Type B pancreatic cell (in vitro differentiated cells): ENCODE measurements around the gene TPH2. TPM values are rescaled to one million over a fixed set of nuclear protein-coding genes. Genes with fewer than 3 reads are reported as not detected.

Source experiments
- DNase-seq: peaks from one replicate; pipeline ENCODE4 v3.0.0; 2021; ENCODE audit warnings: mixed read lengths; ENCODE audit not compliant: unreplicated experiment; ENCODE audit errors: extremely low spot score
- H3K27ac Mint-ChIP-seq: 2 replicates; pipeline ENCODE4 v1.8.0; 2021; ENCODE audit warnings: mild to moderate bottlenecking, mixed read lengths
- H3K27me3 Mint-ChIP-seq: 2 replicates; pipeline ENCODE4 v1.8.0; 2021; ENCODE audit warnings: mixed read lengths
- H3K36me3 Mint-ChIP-seq: 2 replicates; pipeline ENCODE4 v1.8.0; 2021; ENCODE audit warnings: mixed read lengths
- H3K4me1 Mint-ChIP-seq: one replicate; pipeline ENCODE4 v1.8.0; 2021; ENCODE audit warnings: mixed read lengths; ENCODE audit not compliant: unreplicated experiment
- H3K4me3 Mint-ChIP-seq: 2 replicates; pipeline ENCODE4 v1.8.0; 2021; ENCODE audit warnings: mild to moderate bottlenecking, mixed read lengths
- H3K9me3 Mint-ChIP-seq: 2 replicates; pipeline ENCODE4 v1.8.0; 2021; ENCODE audit warnings: mixed read lengths
- total RNA-seq: library from RNA; stranded (reverse); gene quantifications from 2 replicates; pipeline ENCODE4 v1.2.1, GENCODE V29; 2021; ENCODE audit warnings: low replicate concordance
- TF ChIP-seq, protein P1 (sequence below): fragments of 200-600 bp; sonication (generic); conservative IDR thresholded peaks from 2 replicates; pipeline ENCODE4 v1.5.0; 2021; ENCODE audit warnings: antibody characterized with exemption, mild to moderate bottlenecking

Gene TPH2
- total RNA-seq, 1 donor from 2014 or later: not detected

- TF ChIP-seq, protein P1, sequence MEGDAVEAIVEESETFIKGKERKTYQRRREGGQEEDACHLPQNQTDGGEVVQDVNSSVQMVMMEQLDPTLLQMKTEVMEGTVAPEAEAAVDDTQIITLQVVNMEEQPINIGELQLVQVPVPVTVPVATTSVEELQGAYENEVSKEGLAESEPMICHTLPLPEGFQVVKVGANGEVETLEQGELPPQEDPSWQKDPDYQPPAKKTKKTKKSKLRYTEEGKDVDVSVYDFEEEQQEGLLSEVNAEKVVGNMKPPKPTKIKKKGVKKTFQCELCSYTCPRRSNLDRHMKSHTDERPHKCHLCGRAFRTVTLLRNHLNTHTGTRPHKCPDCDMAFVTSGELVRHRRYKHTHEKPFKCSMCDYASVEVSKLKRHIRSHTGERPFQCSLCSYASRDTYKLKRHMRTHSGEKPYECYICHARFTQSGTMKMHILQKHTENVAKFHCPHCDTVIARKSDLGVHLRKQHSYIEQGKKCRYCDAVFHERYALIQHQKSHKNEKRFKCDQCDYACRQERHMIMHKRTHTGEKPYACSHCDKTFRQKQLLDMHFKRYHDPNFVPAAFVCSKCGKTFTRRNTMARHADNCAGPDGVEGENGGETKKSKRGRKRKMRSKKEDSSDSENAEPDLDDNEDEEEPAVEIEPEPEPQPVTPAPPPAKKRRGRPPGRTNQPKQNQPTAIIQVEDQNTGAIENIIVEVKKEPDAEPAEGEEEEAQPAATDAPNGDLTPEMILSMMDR: peak; percentile 88
- H3K27ac Mint-ChIP-seq: no peak overlapping the region
- no peaks in the 10 kb centered on the region for H3K36me3 Mint-ChIP-seq
- no peaks in the 10 kb centered on the region for H3K9me3 Mint-ChIP-seq
- H3K27me3 Mint-ChIP-seq: peaks cover 17% of the 10 kb centered on the region
- no peak overlapping the region for H3K4me3 Mint-ChIP-seq
- H3K4me1 Mint-ChIP-seq: no peaks in the 10 kb centered on the region
- peak; percentile 75 for DNase-seq
These were observed 78.5 kb downstream of the TPH2 start for GRCh38 chr12:72017054-72017651.

DNA sequence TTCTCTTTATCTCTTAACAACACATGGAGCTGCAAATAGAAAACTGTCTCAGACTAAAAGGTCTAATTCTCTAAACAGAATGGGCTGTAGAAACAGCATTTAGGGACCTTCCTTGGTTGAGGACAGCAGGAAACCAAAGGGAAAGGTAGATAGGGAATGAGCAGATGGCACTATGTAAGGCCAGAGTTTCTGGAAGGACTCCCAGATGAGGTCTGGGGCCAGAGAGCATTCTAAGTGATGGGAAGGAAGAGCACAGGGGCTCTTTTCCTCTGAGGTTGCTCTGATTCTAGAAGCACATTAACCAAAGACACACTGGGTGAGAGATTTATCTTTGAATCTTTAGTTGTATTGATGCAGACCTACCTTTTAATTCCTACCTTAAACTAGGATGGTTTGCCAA lies 79.4 kb downstream of the TPH2 start:
- H3K4me3 Mint-ChIP-seq: no peak overlapping the region
- H3K27me3 Mint-ChIP-seq: peaks cover 17% of the 10 kb centered on the region
- H3K9me3 Mint-ChIP-seq: no peaks in the 10 kb centered on the region
- no peaks in the 10 kb centered on the region for H3K4me1 Mint-ChIP-seq
- no peak for DNase-seq
- no peak overlapping the region for H3K27ac Mint-ChIP-seq
- no peaks in the 10 kb centered on the region for H3K36me3 Mint-ChIP-seq
- TF ChIP-seq, protein P1: no peak

GRCh38 chr12:72024613-72025012 lies 86.0 kb downstream of the TPH2 start:
- no peaks in the 10 kb centered on the region for H3K4me1 Mint-ChIP-seq
- peaks cover 1% of the 10 kb centered on the region for H3K27me3 Mint-ChIP-seq
- H3K4me3 Mint-ChIP-seq: no peak overlapping the region
- no peak for DNase-seq
- H3K36me3 Mint-ChIP-seq: no peaks in the 10 kb centered on the region
- H3K9me3 Mint-ChIP-seq: no peaks in the 10 kb centered on the region
- TF ChIP-seq, protein P1: no peak
- no peak overlapping the region for H3K27ac Mint-ChIP-seq

GRCh38 chr12:72025524-72025923 lies 86.9 kb downstream of the TPH2 start:
- no peaks in the 10 kb centered on the region for H3K36me3 Mint-ChIP-seq
- no peak for DNase-seq
- no peaks in the 10 kb centered on the region for H3K9me3 Mint-ChIP-seq
- peaks cover 4% of the 10 kb centered on the region for H3K4me1 Mint-ChIP-seq
- TF ChIP-seq, protein P1: no peak
- no peak overlapping the region for H3K4me3 Mint-ChIP-seq
- no peaks in the 10 kb centered on the region for H3K27me3 Mint-ChIP-seq
- H3K27ac Mint-ChIP-seq: no peak overlapping the region

- Mint-ChIP-seq H3K9me3 (no peaks in the 10 kb centered on the region), H3K27me3 (no peaks in the 10 kb centered on the region), H3K36me3 (no peaks in the 10 kb centered on the region), H3K4me3 (no peak overlapping the region), H3K27ac (no peak overlapping the region), H3K4me1 (peaks cover 9% of the 10 kb centered on the region)
- TF ChIP-seq, protein P1: no peak
- no peak for DNase-seq
These were observed 90.3 kb downstream of the TPH2 start for GRCh38 chr12:72028966-72029365.

DNA sequence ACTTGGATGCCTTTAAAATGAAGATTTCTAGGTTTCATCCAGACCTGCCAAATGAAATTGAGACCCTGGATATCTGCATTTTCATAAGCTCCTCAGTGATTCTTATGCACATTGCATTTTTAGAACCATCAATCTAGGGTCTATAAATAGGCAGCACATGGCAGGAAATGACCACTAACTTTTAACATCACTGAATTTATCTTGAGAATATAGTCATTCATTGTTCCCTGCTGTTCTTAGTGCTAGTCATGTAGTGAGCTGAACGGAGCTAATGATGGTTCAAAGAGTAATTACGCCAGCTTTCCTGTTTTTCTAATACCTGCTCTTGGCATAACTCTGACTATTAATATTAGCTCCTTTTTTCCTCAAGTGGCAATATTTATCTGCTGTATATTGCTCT lies 91.6 kb downstream of the TPH2 start:
- Mint-ChIP-seq H3K36me3 (no peaks in the 10 kb centered on the region), H3K27me3 (no peaks in the 10 kb centered on the region), H3K4me1 (peaks cover 9% of the 10 kb centered on the region), H3K27ac (no peak overlapping the region), H3K9me3 (no peaks in the 10 kb centered on the region), H3K4me3 (no peak overlapping the region)
- DNase-seq: no peak
- TF ChIP-seq, protein P1: no peak
